CD4-positive, CD25-positive, alpha-beta regulatory T cell (primary cell): ENCODE results near the gene PPP4R4. TPM values are rescaled to one million over a fixed set of nuclear protein-coding genes. Genes with fewer than 3 reads are reported as not detected.

Source experiments
- polyA plus RNA-seq, 4 donors: library from polyadenylated mRNA; unstranded; fragments of 300-500 nt; fragmentation: Illumina TruSeq; gene quantifications; one replicate each; pipeline ENCODE4 v1.2.3, GENCODE V29; 2021
- total RNA-seq: library from RNA; stranded (reverse); gene quantifications from one replicate; pipeline ENCODE4 v1.2.3, GENCODE V29; 2022

The PPP4R4 gene
- total and polyA plus RNA-seq, 5 donors from 2014 or later, result 0.15 to 0.69 (median 0.37) TPM; not detected in 2

Other genes starting within 250 kb of the PPP4R4 start
- gene FAM181A, start 247.0 kb upstream of the PPP4R4 start, total RNA-seq, result not detected
- gene FAM181A, start 247.0 kb upstream of the PPP4R4 start, polyA plus RNA-seq, result not detected
- 0.96 TPM for gene ASB2, start 197.8 kb upstream of the PPP4R4 start, total RNA-seq
- gene ASB2, start 197.8 kb upstream of the PPP4R4 start, polyA plus RNA-seq, result 1 to 10 TPM; 2.6 to 5.7 (median 4.9) TPM
- not detected for gene CCDC197, start 177.0 kb upstream of the PPP4R4 start, total RNA-seq
- not detected for gene CCDC197, start 177.0 kb upstream of the PPP4R4 start, polyA plus RNA-seq
- 0.25 TPM for gene OTUB2, start 148.0 kb upstream of the PPP4R4 start, total RNA-seq
- under 1 TPM in 3 of 4 donors, not detected in 1; 0.33 to 0.46 (median 0.41) TPM for gene OTUB2, start 148.0 kb upstream of the PPP4R4 start, polyA plus RNA-seq
- gene DDX24, start 93.1 kb upstream of the PPP4R4 start, total RNA-seq, result 518 TPM
- gene DDX24, start 93.1 kb upstream of the PPP4R4 start, polyA plus RNA-seq, result 100 to 1,000 TPM; 221 to 279 (median 244) TPM
- gene IFI27L1, start 93.0 kb upstream of the PPP4R4 start, total RNA-seq, result 12.0 TPM
- 10 to 100 TPM in 2 of 4 donors, 1 to 10 TPM in 2; 5.8 to 11.2 (median 9.9) TPM for gene IFI27L1, start 93.0 kb upstream of the PPP4R4 start, polyA plus RNA-seq
- gene IFI27, start 63.6 kb upstream of the PPP4R4 start, total RNA-seq, result 2.9 TPM
- 10 to 100 TPM in 1 of 4 donors, 1 to 10 TPM in 2, under 1 TPM in 1; 0.71 to 13.1 (median 1.9) TPM for gene IFI27, start 63.6 kb upstream of the PPP4R4 start, polyA plus RNA-seq
- gene IFI27L2, start 44.7 kb upstream of the PPP4R4 start, total RNA-seq, result 27.5 TPM
- gene IFI27L2, start 44.7 kb upstream of the PPP4R4 start, polyA plus RNA-seq, result 10 to 100 TPM; 59.1 to 90.9 (median 75.9) TPM
- gene SERPINA10, start 118.9 kb downstream of the PPP4R4 start, total RNA-seq, result not detected
- gene SERPINA10, start 118.9 kb downstream of the PPP4R4 start, polyA plus RNA-seq, result not detected
- gene SERPINA6, start 149.0 kb downstream of the PPP4R4 start, total RNA-seq, result not detected
- gene SERPINA6, start 149.0 kb downstream of the PPP4R4 start, polyA plus RNA-seq, result not detected
- gene SERPINA2, start 192.4 kb downstream of the PPP4R4 start, total RNA-seq, result not detected
- not detected for gene SERPINA2, start 192.4 kb downstream of the PPP4R4 start, polyA plus RNA-seq
- gene SERPINA1, start 214.3 kb downstream of the PPP4R4 start, total RNA-seq, result not detected
- gene SERPINA1, start 214.3 kb downstream of the PPP4R4 start, polyA plus RNA-seq, result 1 to 10 TPM in 1 of 4 donors, under 1 TPM in 2, not detected in 1; 0.14 to 2.6 (median 0.71) TPM